GM19351 (cell line): ENCODE results near the gene MOG.

ENCODE experiments used
- ATAC-seq: cut with Tn5 transposase; IDR thresholded peaks from one replicate; pipeline ENCODE4 v1.9.1; 2021; ENCODE audit warnings: mild to moderate bottlenecking, moderate library complexity; ENCODE audit not compliant: unreplicated experiment

Gene MOG

DNA sequence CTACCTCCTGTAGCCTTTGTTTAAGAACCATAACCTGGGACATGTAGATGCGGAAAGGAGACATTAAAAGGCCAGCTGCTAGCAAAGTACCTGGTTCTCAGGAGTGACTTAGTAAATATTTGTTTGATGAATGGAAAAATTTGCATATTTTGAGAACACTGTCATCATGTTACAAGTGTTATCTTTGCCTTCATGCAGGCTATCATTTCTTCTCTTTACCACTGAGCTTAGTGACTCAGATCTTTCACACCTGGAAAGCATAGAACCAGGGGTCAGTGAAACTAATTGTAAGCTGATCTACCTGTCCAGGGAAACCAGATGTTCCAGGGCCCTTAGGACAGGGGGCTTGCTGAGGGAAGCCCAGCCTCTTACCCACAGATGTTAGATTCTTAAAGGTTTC lies 18.7 kb downstream of the MOG start:
- ATAC-seq = no peak

DNA sequence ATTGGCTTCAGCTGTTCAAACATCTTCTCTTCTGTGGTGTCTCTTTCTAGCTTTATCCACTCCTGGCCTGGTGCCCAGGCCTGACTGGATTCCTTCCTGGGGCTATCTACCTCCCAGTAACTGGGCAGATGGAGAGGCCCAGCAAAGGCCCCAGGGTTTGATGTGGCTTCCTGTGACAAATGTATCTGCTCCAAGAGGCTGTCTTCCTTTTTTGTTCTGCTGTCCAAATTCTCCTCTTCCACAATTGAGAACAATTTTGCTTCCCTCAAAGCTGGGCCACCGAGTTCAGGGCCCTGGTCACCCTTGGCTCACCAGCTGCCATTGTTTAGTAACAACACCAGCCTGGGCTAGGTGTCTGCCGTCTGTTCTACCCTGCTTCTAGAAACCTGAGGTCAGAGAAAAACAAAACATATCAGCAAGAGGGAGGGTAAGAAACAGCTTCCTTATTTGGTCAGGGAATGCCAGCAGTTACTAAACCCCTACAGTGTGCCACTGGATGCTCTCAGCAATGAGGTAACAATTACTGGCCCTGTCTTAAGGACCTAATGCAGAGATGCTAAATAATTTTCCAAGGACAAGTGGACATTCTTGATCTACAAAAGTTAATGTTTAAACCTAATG lies 20.2 kb downstream of the MOG start:
- ATAC-seq = no peak

DNA sequence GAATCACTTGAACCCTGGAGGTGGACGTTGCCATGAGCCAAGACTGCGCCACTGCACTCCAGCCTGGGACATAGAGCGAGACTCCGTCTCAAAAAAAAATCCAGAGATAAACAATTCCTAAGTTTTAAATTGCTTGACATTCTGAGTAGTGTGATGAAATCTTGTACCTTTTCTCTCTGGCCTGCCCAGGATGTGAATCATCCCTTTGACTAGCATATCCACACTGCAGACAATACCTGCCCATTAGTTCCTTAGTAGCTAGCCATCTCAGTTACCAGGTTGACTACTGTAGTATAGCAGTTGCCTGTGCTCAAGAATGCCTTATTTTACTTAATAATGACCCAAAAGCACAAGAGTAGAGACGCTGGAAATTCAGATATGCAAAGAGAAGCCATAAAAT lies 21.2 kb downstream of the MOG start:
- no peak for ATAC-seq

GRCh38 chr6:29679962-29680361 lies 23.1 kb downstream of the MOG start:
- no peak for ATAC-seq

DNA sequence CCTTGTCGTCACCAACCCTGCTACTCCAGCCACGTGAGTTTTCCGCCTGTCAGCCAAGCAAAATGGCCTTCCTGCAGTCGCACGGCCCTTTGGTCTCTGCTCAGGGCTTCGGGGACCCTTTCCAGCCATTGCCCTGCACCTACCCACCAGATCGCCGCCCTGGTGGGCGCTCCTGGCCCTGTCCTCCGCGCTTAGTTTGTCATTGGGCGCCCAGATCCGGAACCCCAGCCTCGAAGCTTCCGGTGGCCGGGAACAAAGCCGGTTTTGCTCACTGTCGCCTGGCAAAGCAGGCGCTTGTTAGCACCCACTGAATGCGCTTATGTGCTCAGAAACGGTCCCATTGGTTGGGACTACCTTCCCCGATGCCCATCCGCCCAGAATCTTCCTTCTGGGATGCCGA lies 23.5 kb downstream of the MOG start:
- no peak for ATAC-seq

DNA sequence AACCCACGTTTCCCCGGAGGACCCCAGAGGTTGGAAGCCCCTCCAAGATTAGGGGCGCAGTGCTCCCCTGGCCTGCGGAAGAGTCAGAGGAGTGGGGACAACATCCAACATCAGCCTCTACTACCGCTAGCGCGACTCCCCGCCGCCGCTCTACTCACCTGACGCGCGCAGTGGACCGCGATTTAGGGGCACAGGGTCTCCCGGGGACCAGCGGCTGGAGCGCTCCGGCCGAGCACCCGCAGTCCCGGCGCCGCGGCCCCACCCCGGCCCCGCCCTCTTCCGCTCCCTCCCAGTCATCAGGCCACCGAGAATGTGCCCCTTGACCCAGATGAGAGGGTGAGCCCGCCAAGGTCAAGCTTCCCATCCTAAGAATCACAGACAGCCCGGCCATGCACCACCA lies 24.0 kb downstream of the MOG start, which contains the start of gene ZFP57:
TSS of gene ZFP57 (minus strand) at position 249 of the 400 bp plus-strand sequence. CDS start 4,149 bp downstream, outside the sequence.
- no peak for ATAC-seq

DNA sequence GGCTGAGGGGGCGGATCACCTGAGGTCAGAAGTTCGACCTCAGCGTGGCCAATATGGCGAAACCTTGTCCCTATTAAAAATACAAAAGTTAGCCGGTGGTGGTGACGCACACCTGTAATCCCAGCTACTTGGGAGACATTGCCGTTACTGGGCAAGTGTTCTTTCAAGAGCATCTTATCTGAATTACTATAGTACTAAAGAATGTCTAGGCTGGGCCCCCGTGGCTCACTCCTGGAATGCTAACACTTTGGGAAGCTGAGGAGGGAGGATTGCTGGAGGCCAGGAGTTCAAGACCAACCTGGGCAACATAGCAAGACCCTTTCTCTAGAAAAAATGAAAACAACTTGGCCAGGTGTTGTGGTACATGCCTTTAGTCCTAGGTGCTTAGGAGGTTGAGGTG lies 24.9 kb downstream of the MOG start:
- ATAC-seq = no peak

GRCh38 chr6:29685718-29686326 lies 28.9 kb downstream of the MOG start:
- ATAC-seq = no peak

DNA sequence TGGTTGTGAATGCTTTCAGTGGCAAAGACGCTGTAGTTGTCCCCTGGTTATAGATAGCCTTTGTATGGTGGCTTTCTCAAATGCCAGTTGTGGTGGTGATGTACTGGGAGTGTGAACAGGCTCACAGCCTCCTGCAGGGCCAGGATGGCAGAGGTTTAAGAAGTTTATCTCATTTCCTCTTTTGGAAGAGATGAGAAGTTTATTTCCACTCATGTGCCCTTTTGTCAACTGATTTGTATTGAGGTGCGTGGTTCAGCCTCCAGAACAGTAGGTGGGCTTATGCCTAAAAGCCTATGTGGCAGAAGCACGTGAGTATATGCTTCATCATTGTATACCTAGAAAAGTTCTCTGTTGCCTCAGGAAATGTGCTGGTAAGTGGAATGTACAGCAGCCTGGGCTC lies 37.7 kb downstream of the MOG start:
- ATAC-seq = no peak

GRCh38 chr6:29696147-29697125 lies 39.5 kb downstream of the MOG start:
- ATAC-seq = no peak

DNA sequence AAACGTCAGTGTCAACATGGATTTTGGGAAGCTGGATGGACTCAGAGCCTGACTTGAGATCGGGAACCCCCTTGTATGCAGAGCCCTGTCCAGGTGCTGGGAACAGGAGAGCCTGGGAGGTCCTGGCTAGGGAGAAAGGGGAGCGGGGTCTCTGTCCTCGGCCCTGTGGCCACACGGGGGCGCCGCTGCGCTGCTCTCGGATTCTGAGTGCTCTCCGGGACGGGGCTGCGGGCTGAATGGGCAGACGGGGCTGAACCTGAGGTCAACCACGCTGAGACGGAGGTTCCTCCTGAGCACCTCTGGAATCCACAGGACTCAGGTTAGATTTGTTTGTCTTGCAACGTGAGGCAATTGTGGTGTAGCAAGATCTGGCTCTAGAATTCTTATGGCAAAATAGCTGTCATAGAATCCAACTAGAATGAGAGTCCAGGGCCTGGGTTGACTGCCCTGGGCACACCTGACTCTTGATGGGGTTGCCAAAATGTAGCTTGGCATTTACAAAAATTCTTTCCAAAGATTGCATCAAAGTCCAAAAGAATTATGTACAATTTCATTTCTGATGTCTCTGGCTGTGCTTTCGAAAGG lies 45.7 kb downstream of the MOG start:
- ATAC-seq = peak; percentile 47

DNA sequence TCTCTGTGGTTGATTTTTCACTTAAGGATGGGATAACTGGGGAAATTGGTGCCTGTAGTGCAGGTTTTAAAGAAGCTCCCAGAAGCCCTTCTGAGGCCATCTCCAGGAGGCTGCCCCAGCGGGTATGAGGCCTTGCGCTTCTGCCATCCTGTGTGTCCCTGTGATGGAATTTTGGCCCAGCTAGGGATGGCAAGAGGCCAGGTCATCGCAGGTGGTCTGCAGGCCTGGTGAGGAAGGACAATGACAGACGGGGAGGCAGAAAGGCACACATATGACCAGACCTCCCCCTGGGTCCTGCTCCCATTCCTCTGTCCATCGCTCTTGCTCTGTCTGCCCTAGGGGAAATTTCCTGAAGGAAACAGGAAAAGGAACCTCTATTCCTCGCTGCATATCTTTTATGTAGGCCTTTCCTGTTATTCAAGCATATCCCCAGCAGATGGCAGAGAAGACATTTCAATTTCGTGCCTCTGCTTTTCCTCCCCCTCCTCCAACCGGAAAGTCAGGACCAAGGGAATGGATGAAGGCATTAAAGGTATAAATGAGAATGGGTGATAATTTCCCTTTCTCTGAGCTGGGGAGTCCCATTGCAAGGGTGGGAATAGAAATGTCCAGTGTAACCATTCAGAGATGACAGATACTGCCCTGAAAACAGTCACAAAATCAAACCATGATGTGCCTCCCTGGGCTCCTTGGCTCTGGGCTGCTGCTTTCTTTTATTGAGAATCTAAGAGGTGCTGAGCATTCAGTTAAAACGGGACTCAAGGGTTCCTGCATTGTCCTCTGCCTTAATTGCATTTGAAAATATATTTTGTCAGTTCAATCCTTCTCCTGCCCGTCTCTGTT lies 48.7 kb downstream of the MOG start:
- no peak for ATAC-seq

GRCh38 chr6:29708432-29709179 lies 51.7 kb downstream of the MOG start:
- ATAC-seq = no peak

- no peak for ATAC-seq
Measured at GRCh38 chr6:29709188-29709587, 52.3 kb downstream of the MOG start.

DNA sequence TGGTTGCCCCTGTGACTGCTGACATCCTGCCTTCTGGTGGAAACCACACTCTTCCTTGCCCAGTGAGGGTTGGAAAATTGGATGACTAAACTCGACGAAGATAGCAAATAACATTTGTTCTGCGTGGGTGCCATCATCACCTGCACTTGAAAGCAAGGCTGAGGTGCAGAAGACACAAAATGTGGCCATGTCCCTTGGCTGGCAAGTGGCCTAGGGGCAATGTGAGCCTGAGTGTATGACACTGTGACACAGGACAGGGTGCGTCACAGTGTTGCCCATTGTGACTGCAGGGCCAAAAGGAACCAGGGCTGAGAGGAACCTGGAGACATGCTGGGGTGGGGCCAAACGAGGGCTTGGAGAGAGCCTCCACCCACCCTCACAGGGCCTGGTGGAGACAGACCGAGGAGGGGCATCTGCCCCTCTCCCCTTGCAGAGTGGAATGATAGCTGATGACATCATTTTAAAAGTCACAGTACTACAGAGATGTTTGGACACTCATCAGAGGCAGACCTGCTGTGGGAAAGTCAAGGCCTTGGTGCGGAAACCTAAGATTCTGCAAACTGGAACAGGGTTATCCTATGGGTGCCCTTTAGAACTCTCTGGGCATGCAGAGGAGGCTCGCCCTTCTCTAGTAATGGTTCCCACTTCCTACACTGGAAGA lies 53.5 kb downstream of the MOG start:
- ATAC-seq = no peak

DNA sequence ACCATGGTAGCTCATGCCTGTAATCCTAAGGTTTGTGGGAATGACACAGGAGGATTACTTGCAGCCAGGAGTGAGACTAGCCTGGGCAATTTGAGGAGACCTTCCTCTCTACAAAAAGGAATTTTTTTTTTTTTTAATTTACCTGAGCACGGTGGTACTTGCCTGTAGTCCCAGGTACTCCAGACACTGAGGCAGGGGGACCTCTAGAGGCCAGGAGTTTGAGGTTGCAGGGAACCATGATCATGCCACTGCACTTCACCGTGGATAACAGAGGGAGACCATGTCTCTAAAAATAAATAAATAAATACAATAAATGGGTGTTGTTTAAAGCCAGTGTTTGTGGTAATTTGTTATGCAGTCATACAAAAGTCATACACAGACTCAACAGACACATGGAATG lies 64.0 kb downstream of the MOG start:
- ATAC-seq = no peak
